ENCODE data around the gene ANXA11.
"Not testable (repeated sequence)": the region's sequence is repeated elsewhere in the genome, so short reads cannot be mapped to it uniquely, and the experiment has no call there.

ANXA11 gene

DNA sequence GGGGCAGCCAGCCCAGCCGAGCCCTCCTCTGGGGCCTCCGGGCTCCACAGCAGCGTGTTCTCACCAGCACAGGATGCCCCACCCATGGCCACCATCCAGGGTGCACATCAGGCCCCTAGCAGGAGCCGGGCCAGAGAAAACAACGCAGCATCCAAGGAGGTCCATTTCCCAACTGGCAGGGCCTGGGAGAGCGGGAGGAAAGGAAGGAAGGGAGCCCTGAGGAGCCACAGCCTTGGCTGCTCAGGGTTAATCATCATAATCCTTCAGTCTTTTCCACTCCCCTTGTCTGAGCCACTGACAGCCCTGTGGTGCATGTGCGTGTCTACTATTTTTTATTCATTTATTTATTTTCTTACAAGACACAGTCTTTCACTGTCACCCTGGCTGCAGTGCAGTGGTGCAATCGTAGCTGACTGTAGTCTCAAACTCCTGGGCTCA lies 69.2 kb downstream of the ANXA11 start:
- peaks cover 4% of the 10 kb centered on the region for H3K4me1 Mint-ChIP-seq
- no peaks in the 10 kb centered on the region for H3K36me3 Mint-ChIP-seq
- no peak overlapping the region for H3K4me3 Mint-ChIP-seq
- peaks cover 16% of the 10 kb centered on the region for H3K27me3 Mint-ChIP-seq
- no peak overlapping the region for H3K27ac Mint-ChIP-seq
- no peaks in the 10 kb centered on the region for H3K9me3 Mint-ChIP-seq

DNA sequence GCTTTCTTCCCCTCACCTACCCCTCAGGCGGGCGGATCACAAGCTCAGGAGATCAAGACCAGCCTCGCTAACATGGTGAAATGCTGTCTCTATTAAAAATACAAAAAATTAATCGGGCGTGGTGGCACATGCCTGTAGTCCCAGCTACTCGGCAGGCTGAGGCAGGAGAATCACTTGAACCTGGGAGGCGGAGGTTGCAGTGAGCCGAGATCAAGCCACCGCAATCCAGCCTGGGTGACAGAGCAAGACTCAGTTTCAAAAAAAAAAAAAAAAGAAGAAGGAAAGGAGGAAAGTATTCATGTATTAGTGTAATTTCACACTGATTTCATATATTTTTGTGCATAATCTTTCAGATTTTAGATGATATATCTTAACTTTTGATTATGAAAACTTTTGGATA lies 71.7 kb downstream of the ANXA11 start:
- peaks cover 18% of the 10 kb centered on the region for H3K27me3 Mint-ChIP-seq

DNA sequence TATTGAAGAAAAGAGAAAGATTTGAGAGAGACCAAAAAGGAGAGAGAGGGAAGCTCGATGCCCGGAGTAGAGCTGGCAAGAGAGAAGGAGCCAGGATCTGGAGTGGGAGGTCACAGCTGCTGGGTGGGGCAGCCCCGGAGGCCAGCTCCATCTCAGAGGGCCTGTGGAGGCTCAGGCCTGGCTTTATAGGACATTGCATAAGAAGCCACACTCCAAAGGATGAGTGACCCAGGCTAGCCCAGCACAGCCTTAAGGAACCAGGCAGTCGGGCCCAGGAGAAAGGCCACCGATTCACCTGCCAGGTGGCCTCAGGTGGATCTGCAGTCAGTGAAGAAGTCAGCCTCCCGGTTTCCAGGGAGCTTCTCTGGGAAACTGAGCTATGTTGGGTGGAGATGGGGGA lies 72.1 kb downstream of the ANXA11 start:
- H3K27me3 Mint-ChIP-seq: peaks cover 18% of the 10 kb centered on the region
- H3K36me3 Mint-ChIP-seq: no peaks in the 10 kb centered on the region
- no peak overlapping the region for H3K4me3 Mint-ChIP-seq
- peaks cover 4% of the 10 kb centered on the region for H3K4me1 Mint-ChIP-seq
- no peak overlapping the region for H3K27ac Mint-ChIP-seq
- H3K9me3 Mint-ChIP-seq: no peaks in the 10 kb centered on the region

More for the DNA sequence above, 71.7 kb downstream of the ANXA11 start:
- H3K9me3 Mint-ChIP-seq, H3K4me3 Mint-ChIP-seq, H3K4me1 Mint-ChIP-seq, H3K36me3 Mint-ChIP-seq, H3K27ac Mint-ChIP-seq: not testable (repeated sequence)

DNA sequence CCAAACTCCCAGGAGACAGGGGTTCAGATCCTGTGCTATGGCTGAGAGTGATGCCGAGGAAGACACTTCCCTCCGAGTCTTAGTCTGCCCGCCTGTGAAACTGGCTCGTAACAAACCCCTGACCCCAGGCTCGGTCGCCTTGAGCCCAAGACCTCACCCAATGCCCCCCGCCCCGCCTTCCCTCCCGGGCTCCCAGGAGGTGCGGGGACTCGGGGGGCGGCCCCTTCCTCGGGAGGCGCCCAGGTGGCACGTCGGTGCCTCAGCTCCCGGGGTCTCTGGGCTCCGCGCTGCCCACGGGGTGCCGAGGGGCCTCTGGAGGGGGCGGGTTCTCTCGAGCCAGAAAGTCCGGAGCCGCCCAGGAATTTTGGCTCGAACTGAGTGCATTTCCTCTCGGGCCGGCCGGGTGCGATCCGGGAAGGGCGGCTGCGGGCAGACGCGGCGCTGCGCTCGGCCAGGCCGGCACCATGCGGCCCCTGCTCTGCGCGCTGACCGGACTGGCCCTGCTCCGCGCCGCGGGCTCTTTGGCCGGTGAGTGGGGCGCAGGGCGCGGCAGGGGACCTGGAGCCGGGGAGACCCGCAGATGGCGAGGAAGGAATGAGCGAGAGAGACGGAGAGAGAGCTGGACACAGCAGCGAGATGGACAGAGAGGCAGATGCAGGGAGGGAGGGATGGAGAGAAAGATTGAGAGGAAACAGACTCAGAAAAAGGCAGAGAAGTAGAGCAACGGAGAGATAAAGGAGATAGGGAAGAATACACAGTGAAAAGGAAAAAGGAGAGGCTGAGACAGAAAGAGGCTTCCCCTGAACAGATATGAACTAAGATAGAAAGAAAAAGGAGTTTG lies 72.8 kb downstream of the ANXA11 start, which contains the start of gene PLAC9:
TSS of gene PLAC9 (plus strand) at position 432 of the 841 bp plus-strand sequence. CDS start at position 465, 33 bp downstream.
- Mint-ChIP-seq H3K4me1 (peaks cover 4% of the 10 kb centered on the region), H3K27me3 (peaks cover 18% of the 10 kb centered on the region), H3K27ac (no peak within 1 kb of the TSS), H3K36me3 (no peaks in the 10 kb centered on the region), H3K9me3 (no peaks in the 10 kb centered on the region), H3K4me3 (no peak within 1 kb of the TSS)

DNA sequence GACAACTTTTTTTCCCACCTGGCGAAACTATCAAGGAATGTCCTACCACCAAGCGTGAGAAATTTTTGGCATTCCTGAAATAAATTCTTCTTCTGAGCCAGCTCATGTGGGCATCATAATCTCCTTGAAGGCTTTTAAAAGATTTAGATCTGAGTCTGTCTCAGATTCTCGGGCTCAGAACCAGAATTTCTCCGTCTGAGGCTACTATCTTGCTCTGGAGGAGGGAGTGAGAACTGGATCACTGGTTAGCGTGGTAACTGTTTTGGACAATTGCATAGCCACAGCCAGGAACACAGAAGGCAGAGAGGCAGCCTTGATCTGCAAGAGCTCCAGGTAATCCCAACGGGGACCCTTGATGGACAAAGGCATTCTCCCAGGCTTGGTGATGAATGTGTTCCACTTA lies 73.8 kb downstream of the ANXA11 start:
- Mint-ChIP-seq H3K9me3 (no peaks in the 10 kb centered on the region), H3K27ac (no peak overlapping the region), H3K27me3 (peaks cover 18% of the 10 kb centered on the region), H3K4me1 (peaks cover 4% of the 10 kb centered on the region), H3K4me3 (no peak overlapping the region), H3K36me3 (no peaks in the 10 kb centered on the region)

DNA sequence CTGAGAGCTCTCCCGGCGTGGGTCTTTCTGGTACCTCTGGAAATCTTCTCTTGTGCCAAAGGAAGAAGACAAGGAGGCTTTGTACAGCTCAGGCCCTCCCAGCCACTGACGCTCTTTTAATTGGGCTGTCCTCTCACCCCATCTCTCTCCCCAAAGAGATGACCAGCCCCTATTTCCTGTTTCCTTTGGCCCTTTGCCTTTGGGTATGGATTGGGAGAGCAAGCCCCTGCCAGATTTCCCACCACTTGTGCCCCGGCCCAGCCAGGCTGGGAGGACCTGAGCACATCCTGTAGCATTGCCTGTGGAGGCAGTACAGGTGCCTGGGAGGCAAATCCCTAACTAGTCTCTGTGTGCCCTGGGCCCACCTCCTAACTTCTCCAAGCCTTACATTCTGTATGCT lies 78.5 kb downstream of the ANXA11 start:
- Mint-ChIP-seq H3K36me3 (no peaks in the 10 kb centered on the region), H3K9me3 (no peaks in the 10 kb centered on the region)

DNA sequence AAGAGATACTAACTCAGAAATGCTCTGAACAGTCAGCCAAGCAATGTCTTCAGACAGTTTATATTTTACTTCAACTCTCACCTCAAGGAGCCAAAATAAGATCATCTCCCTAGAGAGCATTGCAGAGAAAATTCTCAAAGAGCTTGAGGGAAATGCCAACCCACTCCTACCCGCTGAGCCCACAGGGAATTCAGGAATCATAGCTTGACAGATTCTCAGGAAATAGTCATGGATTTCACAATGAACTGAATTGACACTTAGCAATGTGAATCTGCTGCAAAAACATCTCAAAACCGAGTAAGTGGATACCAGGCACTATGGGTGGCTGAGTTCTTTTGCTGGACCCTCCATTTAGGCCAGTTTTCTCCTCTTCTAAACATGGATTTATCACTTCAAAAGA lies 82.6 kb downstream of the ANXA11 start:
- H3K36me3 Mint-ChIP-seq: no peaks in the 10 kb centered on the region
- H3K9me3 Mint-ChIP-seq: no peaks in the 10 kb centered on the region
- no peak overlapping the region for H3K27ac Mint-ChIP-seq
- peaks cover 2% of the 10 kb centered on the region for H3K27me3 Mint-ChIP-seq
- H3K4me1 Mint-ChIP-seq: no peaks in the 10 kb centered on the region
- H3K4me3 Mint-ChIP-seq: no peak overlapping the region

More for the DNA sequence above, 78.5 kb downstream of the ANXA11 start:
- no peaks in the 10 kb centered on the region for H3K4me1 Mint-ChIP-seq
- peaks cover 8% of the 10 kb centered on the region for H3K27me3 Mint-ChIP-seq
- no peak overlapping the region for H3K4me3 Mint-ChIP-seq
- H3K27ac Mint-ChIP-seq: no peak overlapping the region

DNA sequence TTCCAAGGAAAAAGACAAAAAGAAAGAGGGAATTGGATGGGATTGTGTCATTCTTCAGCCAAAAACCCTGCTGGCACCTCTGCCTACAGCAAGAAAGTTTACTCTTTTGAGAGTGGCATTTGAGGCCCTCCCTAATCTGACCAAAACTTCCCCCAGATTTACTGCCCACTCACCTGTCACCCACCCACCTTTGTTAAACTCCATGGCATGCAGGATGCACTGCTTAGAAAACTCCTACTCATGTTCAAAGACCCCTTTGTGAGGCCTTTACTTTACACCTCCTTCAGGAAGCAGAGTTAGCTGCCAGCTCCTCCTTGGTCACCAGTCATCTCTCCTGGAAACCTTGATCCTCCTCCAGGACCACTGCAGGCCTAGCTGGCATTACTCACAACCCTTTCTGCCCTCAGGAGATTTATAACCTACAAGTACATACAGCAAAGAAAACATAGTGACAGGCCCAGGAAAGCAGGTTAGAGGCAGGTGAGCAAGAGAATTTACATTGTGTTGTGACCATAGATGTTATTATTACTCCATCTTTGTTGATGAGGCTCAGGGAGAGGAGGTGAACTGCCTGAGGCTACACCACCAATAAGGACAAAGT lies 83.1 kb downstream of the ANXA11 start:
- no peaks in the 10 kb centered on the region for H3K36me3 Mint-ChIP-seq
- H3K9me3 Mint-ChIP-seq: no peaks in the 10 kb centered on the region
- no peaks in the 10 kb centered on the region for H3K4me1 Mint-ChIP-seq
- peaks cover 2% of the 10 kb centered on the region for H3K27me3 Mint-ChIP-seq
- H3K4me3 Mint-ChIP-seq: no peak overlapping the region
- no peak overlapping the region for H3K27ac Mint-ChIP-seq

DNA sequence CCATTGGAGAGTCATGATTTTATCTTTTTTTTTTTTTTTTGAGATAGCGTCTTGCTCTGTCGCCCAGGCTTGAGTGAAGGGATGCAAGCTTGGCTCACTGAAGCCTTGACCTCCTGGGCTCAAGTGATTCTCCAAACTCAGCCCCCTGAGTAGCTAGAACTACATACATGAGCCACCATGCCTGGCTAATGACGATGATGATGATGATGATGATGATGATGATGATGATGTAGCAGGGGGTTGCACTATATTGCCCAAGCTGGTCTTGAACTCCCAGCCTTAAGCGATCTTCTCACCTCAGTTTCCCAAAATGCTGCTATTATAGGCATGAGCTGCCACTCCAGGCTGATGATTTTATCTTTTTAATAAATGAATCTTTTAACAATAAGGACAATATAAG lies 86.7 kb downstream of the ANXA11 start:
- Mint-ChIP-seq H3K9me3 (no peaks in the 10 kb centered on the region), H3K27ac (no peak overlapping the region), H3K27me3 (peaks cover 1% of the 10 kb centered on the region), H3K4me3 (no peak overlapping the region), H3K36me3 (no peaks in the 10 kb centered on the region), H3K4me1 (no peaks in the 10 kb centered on the region)

DNA sequence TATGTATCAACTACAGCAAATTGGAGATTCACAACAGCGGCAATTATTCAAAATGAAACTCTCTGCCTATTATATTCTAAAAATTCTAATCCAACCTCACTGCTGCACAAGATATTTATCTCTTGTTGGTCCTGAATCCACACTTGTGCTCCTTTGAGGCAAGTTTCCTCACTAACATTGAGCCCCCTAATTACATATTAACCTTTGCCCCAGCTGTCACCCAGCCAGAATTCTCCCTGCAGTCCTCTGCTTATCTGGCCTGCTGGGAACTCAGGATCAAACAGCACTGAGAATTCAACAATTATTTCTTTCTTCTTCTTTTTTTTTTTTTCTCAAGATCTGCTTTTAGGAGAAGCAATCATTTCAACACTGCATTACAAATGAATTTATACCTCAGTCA lies 94.4 kb downstream of the ANXA11 start:
- H3K4me3 Mint-ChIP-seq: no peak overlapping the region
- peaks cover 8% of the 10 kb centered on the region for H3K9me3 Mint-ChIP-seq
- H3K4me1 Mint-ChIP-seq: no peaks in the 10 kb centered on the region
- peaks cover 5% of the 10 kb centered on the region for H3K36me3 Mint-ChIP-seq
- H3K27me3 Mint-ChIP-seq: no peaks in the 10 kb centered on the region
- no peak overlapping the region for H3K27ac Mint-ChIP-seq

DNA sequence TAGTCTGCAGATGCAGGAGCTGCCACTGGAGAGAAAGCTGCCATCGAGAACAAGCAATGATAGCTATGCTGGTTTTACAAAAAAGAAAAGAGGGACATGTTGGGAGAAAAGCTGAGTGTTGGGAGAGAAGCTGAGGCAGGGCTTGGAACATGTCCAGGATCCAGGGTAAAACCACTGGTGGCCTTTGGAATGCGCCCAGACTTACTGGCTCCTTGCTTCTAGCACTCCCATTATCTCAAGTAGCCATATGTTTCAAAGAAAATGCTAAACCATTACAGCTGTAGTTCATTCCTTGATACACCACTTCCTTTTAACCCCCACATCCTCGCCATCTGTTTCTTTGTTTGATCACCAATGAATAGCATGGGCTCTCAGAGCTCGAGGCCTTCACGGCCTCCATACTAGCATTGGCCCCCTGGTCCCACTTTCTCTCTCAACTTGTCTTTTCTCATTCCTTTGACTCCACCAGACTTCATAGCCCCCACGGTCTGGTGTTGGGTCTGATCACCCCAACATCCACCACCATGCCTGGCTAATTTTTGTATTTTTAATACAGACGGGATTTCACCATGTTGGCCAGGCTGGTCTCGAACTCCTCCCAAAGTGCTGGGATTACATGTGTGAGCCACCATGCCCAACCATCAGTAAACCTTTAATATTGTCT lies 96.6 kb downstream of the ANXA11 start:
- Mint-ChIP-seq H3K27me3 (no peaks in the 10 kb centered on the region), H3K4me3 (no peak overlapping the region), H3K27ac (no peak overlapping the region), H3K4me1 (peaks cover 10% of the 10 kb centered on the region), H3K9me3 (peaks cover 8% of the 10 kb centered on the region), H3K36me3 (peaks cover 5% of the 10 kb centered on the region)

DNA sequence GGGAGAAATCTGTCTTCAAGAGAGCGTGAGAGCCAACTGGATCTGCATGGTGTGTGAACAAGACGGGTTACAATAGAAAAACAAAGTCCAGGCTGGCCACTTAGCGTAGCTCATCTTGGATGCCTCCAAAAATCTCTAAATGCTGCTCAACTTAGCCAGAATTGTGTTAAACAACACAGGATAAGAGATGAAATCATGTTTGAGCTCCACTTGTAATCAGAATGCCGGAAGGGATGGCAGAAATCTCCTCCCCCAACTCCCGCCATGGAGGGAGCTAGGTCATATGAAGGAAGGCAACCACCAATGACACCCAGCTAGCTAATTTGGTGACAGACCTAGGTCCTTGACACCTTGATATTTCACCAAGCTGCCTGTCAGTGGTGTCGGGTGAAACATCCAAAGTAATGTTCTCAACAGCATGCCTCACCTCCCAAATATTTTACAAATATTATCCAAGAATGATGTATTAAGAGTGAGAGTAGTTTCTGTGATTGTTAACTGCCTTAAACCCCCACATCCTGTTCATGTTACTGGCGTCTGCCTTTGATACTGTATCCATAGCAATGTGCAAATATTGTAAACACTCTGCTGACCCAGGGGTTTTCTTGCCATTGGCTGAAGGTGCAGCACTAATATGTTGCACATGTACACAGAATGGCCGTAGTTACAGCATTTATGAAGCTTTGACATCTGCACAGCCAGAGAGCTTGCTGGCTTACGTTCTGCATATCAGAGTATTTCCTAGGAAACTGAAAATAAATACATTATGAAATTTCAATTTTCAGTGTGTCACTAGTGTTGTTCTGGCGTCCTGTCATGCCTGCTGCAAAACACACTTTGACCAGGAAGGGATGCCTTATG lies 101.0 kb downstream of the ANXA11 start:
- Mint-ChIP-seq H3K9me3 (peaks cover 8% of the 10 kb centered on the region), H3K4me3 (no peak overlapping the region), H3K27ac (no peak overlapping the region), H3K36me3 (peaks cover 4% of the 10 kb centered on the region), H3K27me3 (no peaks in the 10 kb centered on the region), H3K4me1 (peaks cover 10% of the 10 kb centered on the region)
